ENCODE measurements around the gene RASGRF1. TPM values are rescaled to one million over a fixed set of nuclear protein-coding genes. Genes with fewer than 3 reads are reported as not detected.

Gene RASGRF1
- total RNA-seq, 4 donors from 2014 or later, result 0.80 TPM; not detected in 3

GRCh38 chr15:78925076-78925624 is 165.4 kb downstream of the RASGRF1 start:
- Histone ChIP-seq H3K4me1 (no peaks in the 10 kb centered on the region), H3K36me3 (peaks cover 78% of the 10 kb centered on the region), H3K27me3 (no peaks in the 10 kb centered on the region), H3K9me3 (no peaks in the 10 kb centered on the region), H3K27ac (no peak overlapping the region), H3K4me3 (no peak overlapping the region)
- DNase-seq (ENCODE audit: low spot score in 2 of 2), result peak in 1 of 2 donors; percentile 56
- 79% methylated on average over 6 of the region's 10 CpGs for WGBS
- no peak for TF ChIP-seq EP300 (IDR thresholded peaks at IDR 0.05)
- TF ChIP-seq POLR2AphosphoS5 (IDR thresholded peaks at IDR 0.05), result no peak
- TF ChIP-seq CTCF (IDR thresholded peaks at IDR 0.05), result no peak
- TF ChIP-seq POLR2A (IDR thresholded peaks at IDR 0.05), result no peak

GRCh38 chr15:78923480-78924360 is 166.9 kb downstream of the RASGRF1 start:
- H3K36me3 ChIP-seq, result peaks cover 85% of the 10 kb centered on the region
- no peaks in the 10 kb centered on the region for H3K4me1 ChIP-seq
- WGBS, result 93% methylated on average over 18 of the region's 18 CpGs
- H3K9me3 ChIP-seq, result no peaks in the 10 kb centered on the region
- H3K4me3 ChIP-seq, result no peak overlapping the region
- no peak overlapping the region for H3K27ac ChIP-seq
- H3K27me3 ChIP-seq, result no peaks in the 10 kb centered on the region
- no peak for TF ChIP-seq CTCF (IDR thresholded peaks at IDR 0.05)
- no peak for TF ChIP-seq EP300 (IDR thresholded peaks at IDR 0.05)
- no peak for TF ChIP-seq POLR2AphosphoS5 (IDR thresholded peaks at IDR 0.05)
- no peak for TF ChIP-seq POLR2A (IDR thresholded peaks at IDR 0.05)
- DNase-seq (ENCODE audit: low spot score in 2 of 2), result peak in 1 of 2 donors; percentile 22

GRCh38 chr15:78923015-78923414 is 167.6 kb downstream of the RASGRF1 start:
- TF ChIP-seq POLR2A (IDR thresholded peaks at IDR 0.05) (no peak), CTCF (IDR thresholded peaks at IDR 0.05) (no peak), EP300 (IDR thresholded peaks at IDR 0.05) (no peak), POLR2AphosphoS5 (IDR thresholded peaks at IDR 0.05) (no peak)
- Histone ChIP-seq H3K4me1 (peaks cover under 1% of the 10 kb centered on the region), H3K36me3 (peaks cover 86% of the 10 kb centered on the region), H3K4me3 (no peak overlapping the region), H3K9me3 (no peaks in the 10 kb centered on the region), H3K27ac (no peak overlapping the region), H3K27me3 (no peaks in the 10 kb centered on the region)
- WGBS, result 85% methylated on average over 7 of the region's 7 CpGs
- no peak for DNase-seq (ENCODE audit: low spot score in 2 of 2)

GRCh38 chr15:78922527-78922926 is 168.1 kb downstream of the RASGRF1 start:
- Histone ChIP-seq H3K4me3 (no peak overlapping the region), H3K27me3 (no peaks in the 10 kb centered on the region), H3K27ac (no peak overlapping the region), H3K9me3 (no peaks in the 10 kb centered on the region), H3K36me3 (peaks cover 85% of the 10 kb centered on the region), H3K4me1 (peaks cover 4% of the 10 kb centered on the region)
- TF ChIP-seq EP300 (IDR thresholded peaks at IDR 0.05), result no peak
- no peak for TF ChIP-seq CTCF (IDR thresholded peaks at IDR 0.05)
- TF ChIP-seq POLR2A (IDR thresholded peaks at IDR 0.05), result no peak
- no peak for TF ChIP-seq POLR2AphosphoS5 (IDR thresholded peaks at IDR 0.05)
- no peak for DNase-seq (ENCODE audit: low spot score in 2 of 2)
- WGBS, result 95% methylated on average over 7 of the region's 7 CpGs

- 93% methylated on average over 14 of the region's 14 CpGs for WGBS
- TF ChIP-seq EP300 (IDR thresholded peaks at IDR 0.05), result no peak
- TF ChIP-seq CTCF (IDR thresholded peaks at IDR 0.05), result no peak
- no peak for TF ChIP-seq POLR2AphosphoS5 (IDR thresholded peaks at IDR 0.05)
- no peak for TF ChIP-seq POLR2A (IDR thresholded peaks at IDR 0.05)
- DNase-seq (ENCODE audit: low spot score in 2 of 2), result no peak
- Histone ChIP-seq H3K27ac (no peak overlapping the region), H3K4me3 (no peak overlapping the region), H3K4me1 (peaks cover 9% of the 10 kb centered on the region), H3K36me3 (peaks cover 81% of the 10 kb centered on the region), H3K9me3 (no peaks in the 10 kb centered on the region), H3K27me3 (no peaks in the 10 kb centered on the region)
Observed at GRCh38 chr15:78921940-78922339, 168.6 kb downstream of the RASGRF1 start.
